ENCODE results near the gene ASTN1. TPM values are rescaled to one million over a fixed set of nuclear protein-coding genes. Genes with fewer than 3 reads are reported as not detected.

ASTN1 gene
- total RNA-seq, 1 donor from 2014 or later, result 7.7 TPM

DNA sequence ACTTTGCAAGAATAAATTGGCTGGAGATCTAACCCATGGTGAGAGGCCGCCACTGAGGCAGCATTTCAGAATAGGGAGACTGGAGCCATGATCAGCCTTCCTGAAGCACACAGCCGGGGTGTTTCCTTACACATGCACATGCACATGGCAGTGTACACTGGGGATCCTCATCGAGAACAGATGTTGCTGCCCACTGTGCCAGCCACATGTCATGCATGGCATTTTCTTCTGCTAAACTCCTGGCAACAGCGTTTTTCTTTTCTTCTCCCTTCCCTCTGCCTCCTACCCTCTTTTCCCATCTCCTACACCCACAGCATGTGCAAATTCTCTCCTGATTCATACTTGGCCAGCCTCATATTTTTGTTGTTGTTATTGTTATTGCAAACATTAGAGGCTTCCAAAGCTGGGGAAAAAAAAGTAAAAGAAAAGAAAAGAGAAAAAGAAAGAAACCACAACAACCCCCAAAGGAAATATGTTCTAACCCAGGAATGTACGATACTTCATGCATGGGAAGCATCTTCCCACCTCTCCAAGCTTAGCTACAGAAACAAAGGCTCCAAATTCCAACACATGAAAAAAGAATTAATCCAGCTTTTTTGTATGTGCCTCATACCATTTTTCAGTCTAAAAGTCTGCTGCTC lies 344.0 kb downstream of the ASTN1 start:
- no peak for DNase-seq
- Mint-ChIP-seq H3K4me3 (ENCODE audit: unreplicated experiment) (no peak overlapping the region), H3K36me3 (ENCODE audit: unreplicated experiment) (no peaks in the 10 kb centered on the region), H3K4me1 (ENCODE audit: low read depth, unreplicated experiment) (no peaks in the 10 kb centered on the region), H3K27me3 (ENCODE audit: unreplicated experiment) (peaks cover 2% of the 10 kb centered on the region), H3K9me3 (ENCODE audit: unreplicated experiment) (no peaks in the 10 kb centered on the region), H3K27ac (ENCODE audit: unreplicated experiment) (no peak overlapping the region)
- TF ChIP-seq, protein P1, sequence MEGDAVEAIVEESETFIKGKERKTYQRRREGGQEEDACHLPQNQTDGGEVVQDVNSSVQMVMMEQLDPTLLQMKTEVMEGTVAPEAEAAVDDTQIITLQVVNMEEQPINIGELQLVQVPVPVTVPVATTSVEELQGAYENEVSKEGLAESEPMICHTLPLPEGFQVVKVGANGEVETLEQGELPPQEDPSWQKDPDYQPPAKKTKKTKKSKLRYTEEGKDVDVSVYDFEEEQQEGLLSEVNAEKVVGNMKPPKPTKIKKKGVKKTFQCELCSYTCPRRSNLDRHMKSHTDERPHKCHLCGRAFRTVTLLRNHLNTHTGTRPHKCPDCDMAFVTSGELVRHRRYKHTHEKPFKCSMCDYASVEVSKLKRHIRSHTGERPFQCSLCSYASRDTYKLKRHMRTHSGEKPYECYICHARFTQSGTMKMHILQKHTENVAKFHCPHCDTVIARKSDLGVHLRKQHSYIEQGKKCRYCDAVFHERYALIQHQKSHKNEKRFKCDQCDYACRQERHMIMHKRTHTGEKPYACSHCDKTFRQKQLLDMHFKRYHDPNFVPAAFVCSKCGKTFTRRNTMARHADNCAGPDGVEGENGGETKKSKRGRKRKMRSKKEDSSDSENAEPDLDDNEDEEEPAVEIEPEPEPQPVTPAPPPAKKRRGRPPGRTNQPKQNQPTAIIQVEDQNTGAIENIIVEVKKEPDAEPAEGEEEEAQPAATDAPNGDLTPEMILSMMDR (IDR thresholded peaks at IDR 0.05; ENCODE audit: partially characterized antibody, unreplicated experiment), result no peak

- H3K4me3 Mint-ChIP-seq (ENCODE audit: unreplicated experiment), result no peak overlapping the region
- TF ChIP-seq, protein P1 (IDR thresholded peaks at IDR 0.05; ENCODE audit: partially characterized antibody, unreplicated experiment), result no peak
- peaks cover 4% of the 10 kb centered on the region for H3K4me1 Mint-ChIP-seq (ENCODE audit: low read depth, unreplicated experiment)
- no peak overlapping the region for H3K27ac Mint-ChIP-seq (ENCODE audit: unreplicated experiment)
- H3K36me3 Mint-ChIP-seq (ENCODE audit: unreplicated experiment), result no peaks in the 10 kb centered on the region
- no peaks in the 10 kb centered on the region for H3K9me3 Mint-ChIP-seq (ENCODE audit: unreplicated experiment)
- peaks cover 2% of the 10 kb centered on the region for H3K27me3 Mint-ChIP-seq (ENCODE audit: unreplicated experiment)
- DNase-seq, result no peak
Observed at GRCh38 chr1:176816232-176816631, 348.3 kb downstream of the ASTN1 start.

DNA sequence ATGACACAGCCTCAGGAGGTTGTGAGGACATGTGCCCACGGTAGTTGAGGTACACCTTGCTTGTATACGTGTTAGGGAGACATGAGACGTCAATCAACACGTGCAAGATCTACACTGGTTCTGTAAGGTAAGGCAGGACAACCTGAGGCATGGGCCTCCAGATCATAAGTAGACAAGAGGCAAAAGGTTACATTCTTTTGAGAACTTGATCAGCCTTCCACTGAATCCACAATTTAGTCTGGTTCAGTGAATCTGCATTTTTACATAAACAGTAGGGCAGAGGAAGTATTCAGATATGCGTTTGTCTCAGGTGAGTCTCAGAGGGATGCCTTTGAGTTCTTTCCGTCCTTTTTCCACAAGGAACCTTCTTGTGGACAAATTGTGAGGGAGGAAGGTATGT lies 348.9 kb downstream of the ASTN1 start:
- H3K36me3 Mint-ChIP-seq (ENCODE audit: unreplicated experiment), result no peaks in the 10 kb centered on the region
- H3K9me3 Mint-ChIP-seq (ENCODE audit: unreplicated experiment), result no peaks in the 10 kb centered on the region
- TF ChIP-seq, protein P1 (IDR thresholded peaks at IDR 0.05; ENCODE audit: partially characterized antibody, unreplicated experiment), result no peak
- DNase-seq, result no peak
- H3K27me3 Mint-ChIP-seq (ENCODE audit: unreplicated experiment), result peaks cover 2% of the 10 kb centered on the region
- peaks cover 4% of the 10 kb centered on the region for H3K4me1 Mint-ChIP-seq (ENCODE audit: low read depth, unreplicated experiment)
- no peak overlapping the region for H3K27ac Mint-ChIP-seq (ENCODE audit: unreplicated experiment)
- H3K4me3 Mint-ChIP-seq (ENCODE audit: unreplicated experiment), result no peak overlapping the region

GRCh38 chr1:176811511-176812288 lies 352.8 kb downstream of the ASTN1 start:
- Mint-ChIP-seq H3K9me3 (ENCODE audit: unreplicated experiment) (no peaks in the 10 kb centered on the region), H3K27ac (ENCODE audit: unreplicated experiment) (no peak overlapping the region), H3K4me3 (ENCODE audit: unreplicated experiment) (no peak overlapping the region), H3K27me3 (ENCODE audit: unreplicated experiment) (no peaks in the 10 kb centered on the region), H3K4me1 (ENCODE audit: low read depth, unreplicated experiment) (peaks cover 8% of the 10 kb centered on the region), H3K36me3 (ENCODE audit: unreplicated experiment) (no peaks in the 10 kb centered on the region)
- TF ChIP-seq, protein P1 (IDR thresholded peaks at IDR 0.05; ENCODE audit: partially characterized antibody, unreplicated experiment), result no peak
- DNase-seq, result no peak

GRCh38 chr1:176809292-176809691 lies 355.2 kb downstream of the ASTN1 start:
- no peak overlapping the region for H3K27ac Mint-ChIP-seq (ENCODE audit: unreplicated experiment)
- no peak for DNase-seq
- TF ChIP-seq, protein P1 (IDR thresholded peaks at IDR 0.05; ENCODE audit: partially characterized antibody, unreplicated experiment), result no peak
- no peak overlapping the region for H3K4me3 Mint-ChIP-seq (ENCODE audit: unreplicated experiment)
- H3K36me3 Mint-ChIP-seq (ENCODE audit: unreplicated experiment), result no peaks in the 10 kb centered on the region
- no peaks in the 10 kb centered on the region for H3K9me3 Mint-ChIP-seq (ENCODE audit: unreplicated experiment)
- peaks cover 4% of the 10 kb centered on the region for H3K4me1 Mint-ChIP-seq (ENCODE audit: low read depth, unreplicated experiment)
- no peaks in the 10 kb centered on the region for H3K27me3 Mint-ChIP-seq (ENCODE audit: unreplicated experiment)

Data from glutamatergic neuron (in vitro differentiated cells).